Stimulated activated CD4-positive, alpha-beta T cell treated with anti-CD3 and anti-CD28 coated beads, Interleukin-4, amount 100 ng/mL, for 24 hours (primary cell): Measurements from ENCODE around the gene CTNNA3.

Experiments
- DNase-seq: peaks from one replicate; pipeline ENCODE4 v3.0.0-alpha.2; 2020

CTNNA3 gene

GRCh38 chr10:65952086-65952485 is 1743.9 kb downstream of the CTNNA3 start:
- no peak for DNase-seq

GRCh38 chr10:65950075-65950474 is 1745.9 kb downstream of the CTNNA3 start:
- no peak for DNase-seq

DNA sequence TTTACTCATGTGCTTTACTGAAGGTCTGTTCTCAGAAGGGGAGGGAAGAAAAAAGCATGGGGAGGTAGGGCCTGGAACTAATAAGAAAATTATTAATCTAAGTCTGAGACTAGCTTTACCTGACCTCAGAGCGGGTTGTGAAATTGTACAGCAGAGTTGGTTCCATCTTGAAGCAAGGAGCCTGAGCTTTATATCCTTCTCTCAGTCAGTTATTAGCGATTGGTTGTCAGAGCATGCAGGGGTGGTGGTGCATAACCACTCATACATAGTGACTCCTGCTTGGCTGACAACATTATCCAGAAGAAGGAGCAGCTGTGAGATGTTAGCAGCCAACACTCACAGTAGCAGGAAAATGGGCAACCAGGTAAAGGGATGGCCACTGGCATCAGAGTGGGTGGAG is 1746.5 kb downstream of the CTNNA3 start:
- DNase-seq = no peak

DNA sequence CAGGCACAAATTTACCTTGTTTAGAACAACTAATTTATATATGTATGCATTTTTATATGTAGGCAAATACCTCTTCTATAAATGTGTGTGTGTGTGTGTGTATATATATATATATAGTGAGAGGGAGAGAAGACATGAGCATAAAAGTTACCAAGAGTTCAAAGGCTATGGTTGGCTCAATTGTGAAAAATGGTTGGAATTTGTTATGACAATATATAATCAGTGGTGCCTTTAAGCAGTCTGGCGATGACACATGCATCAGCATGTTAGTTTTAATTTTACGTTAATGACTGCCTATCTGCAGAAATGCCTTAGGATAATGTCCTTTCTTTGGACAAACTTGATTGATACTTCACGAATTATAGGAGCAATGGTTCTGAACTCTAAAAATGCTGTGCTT is 1750.9 kb downstream of the CTNNA3 start:
- no peak for DNase-seq

DNA sequence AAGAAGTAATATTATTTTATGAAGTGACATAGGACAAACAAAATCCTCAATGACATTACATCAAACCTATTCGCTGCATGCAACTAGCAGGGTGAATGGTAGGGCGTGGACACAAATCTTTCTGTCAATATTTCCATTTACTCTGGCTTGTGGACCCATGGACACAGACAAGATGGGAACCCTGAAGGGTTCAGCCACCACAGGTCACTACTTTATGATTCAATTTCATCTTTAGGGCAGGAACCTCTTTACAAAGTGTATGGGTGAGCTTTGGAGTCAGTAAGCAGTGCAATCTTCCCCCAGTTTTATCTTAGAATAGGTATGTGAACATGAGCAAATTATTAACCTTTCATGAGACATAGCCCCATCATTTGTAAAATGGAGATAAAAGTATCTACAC is 1752.5 kb downstream of the CTNNA3 start:
- no peak for DNase-seq

GRCh38 chr10:65940816-65941662 is 1755.0 kb downstream of the CTNNA3 start:
- DNase-seq = no peak

- DNase-seq = no peak
Observed at GRCh38 chr10:65940105-65940504, 1755.9 kb downstream of the CTNNA3 start.

DNA sequence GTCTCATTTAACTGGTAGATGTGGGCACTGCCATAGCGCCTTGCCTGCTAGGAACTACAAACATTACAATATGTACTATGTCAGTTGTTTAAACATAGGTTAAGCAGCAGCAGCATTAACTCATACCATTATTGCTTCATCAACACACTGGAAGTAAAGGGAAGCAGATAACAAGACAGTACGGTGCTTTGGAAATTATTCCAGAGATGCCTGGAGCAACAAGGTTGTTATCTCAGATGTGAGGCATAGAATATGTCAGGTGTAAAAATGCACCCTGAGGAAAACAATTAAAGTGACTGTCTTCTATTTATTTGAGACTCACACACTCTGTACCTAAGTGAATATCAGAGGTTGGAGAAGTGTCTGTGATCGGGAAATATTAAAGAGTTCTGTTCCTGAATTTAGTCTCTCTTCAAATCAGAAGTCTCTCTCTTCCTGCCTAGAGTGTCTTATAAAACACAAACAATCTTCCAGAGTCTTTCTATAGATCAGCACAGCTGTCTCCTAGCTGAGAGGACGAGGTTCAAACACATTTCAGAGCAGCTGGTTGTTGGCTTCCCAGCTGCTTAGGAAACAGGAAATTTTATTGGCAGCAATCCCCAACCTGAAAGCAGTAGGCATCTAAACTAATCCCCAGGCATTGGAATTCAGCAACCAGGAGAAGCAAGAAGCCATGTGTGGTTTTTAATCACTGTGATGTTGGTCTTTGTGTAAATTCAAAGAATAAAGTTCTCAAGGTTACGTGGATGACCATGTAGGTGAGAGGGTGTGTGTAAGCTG is 1764.5 kb downstream of the CTNNA3 start:
- no peak for DNase-seq

- DNase-seq = no peak
Observed at GRCh38 chr10:65911151-65911835, 1784.7 kb downstream of the CTNNA3 start.

GRCh38 chr10:65910209-65910608 is 1785.8 kb downstream of the CTNNA3 start:
- DNase-seq = no peak

DNA sequence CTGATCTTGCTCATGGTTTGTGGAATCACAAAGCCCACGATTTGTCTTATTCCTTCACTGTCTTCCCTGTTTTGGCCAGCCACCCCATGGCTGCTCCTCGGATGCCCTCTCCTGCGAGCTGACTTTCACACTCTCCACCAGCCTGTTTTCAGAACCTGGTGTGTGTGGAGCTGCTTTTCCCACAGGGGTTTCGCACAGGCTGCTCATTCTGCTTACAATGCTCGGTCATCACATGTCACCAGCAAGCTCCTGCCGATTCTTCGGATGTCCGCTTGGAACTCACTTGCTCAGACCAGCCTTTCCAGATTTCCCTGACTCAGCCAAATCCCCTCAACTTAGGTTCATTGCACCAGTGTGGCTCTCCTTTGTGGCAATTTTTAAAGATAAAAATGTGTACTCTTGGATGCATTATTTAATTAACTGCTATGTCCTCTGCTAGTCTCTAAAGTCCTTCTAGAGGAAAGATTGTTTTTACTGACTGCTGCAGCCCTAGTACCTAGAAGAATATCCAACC is 1788.7 kb downstream of the CTNNA3 start:
- no peak for DNase-seq

GRCh38 chr10:65903620-65904019 is 1792.4 kb downstream of the CTNNA3 start:
- no peak for DNase-seq

DNA sequence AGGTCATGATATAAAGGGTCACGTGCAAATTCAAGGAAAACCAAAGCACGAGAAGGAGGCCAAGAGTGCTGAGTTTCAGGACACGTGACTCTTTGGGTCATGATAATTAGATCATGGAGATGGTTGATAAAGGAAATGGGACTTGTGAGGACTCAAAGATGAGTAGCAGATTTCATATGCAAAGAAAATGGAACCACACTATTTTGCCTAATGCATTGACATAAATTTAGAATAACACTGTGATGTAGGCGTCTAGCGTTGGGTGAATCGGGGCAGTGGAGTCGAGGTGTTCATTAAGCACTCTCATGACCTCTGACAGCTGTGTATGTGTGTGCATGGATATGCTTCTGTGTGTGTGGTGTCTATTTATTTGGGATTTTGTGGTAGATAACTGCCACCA is 1795.7 kb downstream of the CTNNA3 start:
- DNase-seq = no peak

DNA sequence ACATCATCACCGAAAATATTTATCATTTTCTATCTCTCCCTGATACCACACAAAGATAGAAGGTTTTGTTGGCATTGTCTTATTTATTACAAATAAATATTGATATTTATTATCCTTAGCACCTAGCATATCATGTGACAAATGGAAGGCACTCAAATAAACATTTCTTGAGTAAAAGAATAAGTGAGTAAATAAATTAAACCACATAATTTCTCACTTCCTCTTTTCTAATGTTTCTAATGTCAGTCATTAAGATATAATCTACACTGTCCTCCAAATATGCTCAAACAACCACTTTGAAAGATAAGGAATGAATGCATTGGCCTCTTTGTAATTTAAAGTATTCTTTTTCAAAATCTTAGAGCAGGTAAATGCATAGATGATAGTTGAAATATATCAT is 1797.9 kb downstream of the CTNNA3 start:
- no peak for DNase-seq

DNA sequence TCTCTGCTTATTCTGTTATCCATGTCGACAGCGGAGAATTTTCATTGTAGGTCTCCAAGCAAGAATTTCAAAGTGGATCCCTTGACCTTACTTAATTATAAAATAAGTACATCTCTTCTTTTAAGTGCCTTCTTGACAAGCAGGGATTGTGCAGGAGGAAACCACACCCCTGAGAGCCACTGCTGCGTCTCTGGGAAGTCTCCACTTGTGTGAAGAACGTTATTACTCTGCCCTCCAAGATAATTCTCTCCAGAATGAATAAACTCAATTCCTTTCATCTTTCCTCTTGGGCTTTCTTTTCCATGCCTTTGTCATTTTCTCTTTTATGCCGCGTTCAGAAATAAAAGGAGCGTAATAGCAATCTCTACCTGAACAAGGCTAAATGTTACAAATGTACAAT is 1801.0 kb downstream of the CTNNA3 start:
- DNase-seq = no peak

DNA sequence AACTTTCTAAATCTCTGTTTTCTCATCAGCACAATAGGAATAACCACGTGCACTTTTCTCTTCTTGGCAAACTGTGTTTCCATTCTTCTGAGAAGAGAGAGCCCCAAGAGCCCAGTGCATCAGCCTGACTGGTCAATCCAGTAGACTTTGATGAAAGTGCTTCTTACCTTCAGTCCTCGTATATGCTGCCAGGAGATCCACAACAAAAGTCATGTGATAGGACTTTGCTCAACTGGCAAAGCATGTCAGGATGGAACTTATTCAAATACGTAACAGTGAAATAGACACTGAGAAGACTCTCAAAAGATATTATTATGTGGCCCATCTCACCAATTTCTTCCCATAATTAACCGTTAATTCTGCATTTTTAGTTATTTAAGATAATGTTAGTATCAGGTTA is 1801.6 kb downstream of the CTNNA3 start:
- no peak for DNase-seq

- DNase-seq = no peak
Observed at GRCh38 chr10:65893676-65894075, 1802.3 kb downstream of the CTNNA3 start.

DNA sequence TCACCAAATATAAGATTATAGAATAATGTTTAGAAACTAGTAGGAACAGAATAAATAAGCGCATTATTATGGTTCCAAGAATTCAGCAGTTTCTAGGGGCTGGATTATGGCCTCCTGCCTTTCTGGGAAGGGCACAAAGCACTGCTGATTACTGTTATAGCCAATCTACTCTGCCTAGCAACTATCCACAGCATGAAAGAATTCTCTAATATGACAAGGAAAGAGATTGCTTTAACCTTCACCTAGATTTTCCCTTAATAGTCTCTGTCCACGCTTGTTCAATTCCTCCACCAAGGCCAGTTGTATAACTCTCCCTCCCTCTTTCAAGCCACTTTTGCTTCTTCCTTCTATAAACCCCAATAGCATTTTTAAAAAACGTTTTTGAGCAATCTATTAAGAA is 1803.7 kb downstream of the CTNNA3 start:
- no peak for DNase-seq

- DNase-seq = no peak
Observed at GRCh38 chr10:65891073-65891981, 1804.7 kb downstream of the CTNNA3 start.

- DNase-seq = no peak
Observed at GRCh38 chr10:65864529-65864928, 1831.5 kb downstream of the CTNNA3 start.

- DNase-seq = no peak
Observed at GRCh38 chr10:65864036-65864435, 1832.0 kb downstream of the CTNNA3 start.
